Measurements from ENCODE around the gene CHI3L2.

- TF ChIP-seq POLR2A (IDR thresholded peaks at IDR 0.05; ENCODE audit: low read length) (no peak), GATA1 (IDR thresholded peaks at IDR 0.05; ENCODE audit: low read depth, low read length) (no peak)
These were observed 5.8 kb upstream of the CHI3L2 start for GRCh38 chr1:111221633-111222291.
